HepG2 (cell line): ENCODE measurements around the gene NFAT5.
"Not testable (repeated sequence)": the region's sequence is repeated elsewhere in the genome, so short reads cannot be mapped to it uniquely, and the experiment has no call there.

Source experiments
- IKZF1 ChIP-seq: fragments of 450-650 bp; IDR thresholded peaks from 2 replicates; pipeline ENCODE4 v1.7.1; 2016
- MXI1 ChIP-seq: IDR thresholded peaks from 3 replicates; pipeline ENCODE4 v1.6.1; 2012; ENCODE audit warnings: low read depth, low read length, inconsistent platforms, borderline replicate concordance
- PHB2 ChIP-seq: fragments of 450-650 bp; IDR thresholded peaks from 2 replicates; pipeline ENCODE4 v1.6.1; 2018; ENCODE audit not compliant: partially characterized antibody
- SP4 ChIP-seq: sonication (generic); formaldehyde crosslinking; IDR thresholded peaks from 2 replicates; pipeline ENCODE4 v1.8.1; 2023; ENCODE audit warnings: mild to moderate bottlenecking, missing genetic modification reagents
- TF ChIP-seq, protein P1 (sequence below): sonication (generic); formaldehyde crosslinking; IDR thresholded peaks from 2 replicates; pipeline ENCODE4 v1.8.0; 2022; ENCODE audit warnings: mild to moderate bottlenecking, missing genetic modification reagents; ENCODE audit not compliant: insufficient replicate concordance

DNA sequence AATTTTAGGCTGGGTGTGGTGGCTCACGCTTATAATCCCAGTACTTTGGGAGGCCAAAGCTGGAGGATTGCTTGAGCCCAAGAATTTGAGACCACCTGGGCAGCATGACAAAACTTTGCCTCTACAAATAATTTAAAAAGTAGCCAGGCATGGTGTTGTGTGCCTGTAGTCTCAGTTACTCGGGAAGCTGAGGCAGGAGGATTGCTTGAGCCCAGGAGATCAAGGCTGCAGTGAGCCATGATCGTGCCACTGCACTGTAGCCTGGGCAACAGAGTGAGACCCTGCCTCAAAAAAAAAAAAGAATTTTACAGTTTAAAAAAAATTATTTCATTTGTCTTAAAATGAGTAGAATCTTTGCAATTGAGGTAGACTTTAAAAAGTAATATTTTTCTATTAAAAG is 78.2 kb downstream of the NFAT5 start:
- not testable (repeated sequence) for TF ChIP-seq SP4 (CRISPR knock-in tag); PHB2; MXI1; IKZF1
- TF ChIP-seq, protein P1, sequence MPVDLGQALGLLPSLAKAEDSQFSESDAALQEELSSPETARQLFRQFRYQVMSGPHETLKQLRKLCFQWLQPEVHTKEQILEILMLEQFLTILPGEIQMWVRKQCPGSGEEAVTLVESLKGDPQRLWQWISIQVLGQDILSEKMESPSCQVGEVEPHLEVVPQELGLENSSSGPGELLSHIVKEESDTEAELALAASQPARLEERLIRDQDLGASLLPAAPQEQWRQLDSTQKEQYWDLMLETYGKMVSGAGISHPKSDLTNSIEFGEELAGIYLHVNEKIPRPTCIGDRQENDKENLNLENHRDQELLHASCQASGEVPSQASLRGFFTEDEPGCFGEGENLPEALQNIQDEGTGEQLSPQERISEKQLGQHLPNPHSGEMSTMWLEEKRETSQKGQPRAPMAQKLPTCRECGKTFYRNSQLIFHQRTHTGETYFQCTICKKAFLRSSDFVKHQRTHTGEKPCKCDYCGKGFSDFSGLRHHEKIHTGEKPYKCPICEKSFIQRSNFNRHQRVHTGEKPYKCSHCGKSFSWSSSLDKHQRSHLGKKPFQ: not testable (repeated sequence)
